Ovary (tissue), 9 donors: ENCODE data around the gene OSM. TPM values are rescaled to one million over a fixed set of nuclear protein-coding genes. Genes with fewer than 3 reads are reported as not detected.

Source experiments
- DNase-seq, 5 donors: peaks; one replicate each; pipeline ENCODE4 v3.0.0-alpha.2; 2019 to 2020
- H3K27ac ChIP-seq, 2 donors: fragments of 200-600 bp; one replicate each; pipeline versions ENCODE4 v1.5.1 to v1.8.0; 2019 to 2022
- H3K27me3 ChIP-seq: fragments of 200-600 bp; one replicate; pipeline ENCODE4 v1.8.0; 2022
- H3K36me3 ChIP-seq: fragments of 200-600 bp; sonication (generic); one replicate; pipeline ENCODE4 v1.5.1; 2019
- H3K4me1 ChIP-seq: one replicate; pipeline ENCODE4 v1.8.1; 2013; ENCODE audit warnings: mild to moderate bottlenecking, moderate library complexity; ENCODE audit not compliant: insufficient read depth
- H3K4me3 ChIP-seq: fragments of 200-600 bp; sonication (generic); one replicate; pipeline ENCODE4 v1.5.1; 2017
- H3K9me3 ChIP-seq, 2 donors: fragments of 200-600 bp in 1 of 2; sonication (generic) in 1 of 2; one replicate each; pipeline versions ENCODE4 v1.5.1 to v1.8.1; 2013 to 2019; ENCODE audit warnings: mild to moderate bottlenecking in 1 of 2, moderate library complexity in 1 of 2
- CTCF ChIP-seq, 3 donors: fragments of 450-650 bp in 2 of 3; fragments of 200-600 bp in 1 of 3; IDR thresholded peaks; one replicate each; pipeline versions ENCODE4 v1.5.1 to v1.8.0; 2016 to 2022; ENCODE audit warnings: antibody characterized with exemption in 3 of 3, mild to moderate bottlenecking in 1 of 3
- EP300 ChIP-seq: sonication (generic); formaldehyde crosslinking; IDR thresholded peaks from one replicate; pipeline ENCODE4 v1.6.1; 2017; ENCODE audit warnings: antibody characterized with exemption
- POLR2A ChIP-seq: fragments of 450-650 bp; IDR thresholded peaks from one replicate; pipeline ENCODE4 v1.6.1; 2017; ENCODE audit warnings: antibody characterized with exemption, mild to moderate bottlenecking, moderate library complexity
- WGBS, 3 donors: extraction: QIAGEN DNeasy Blood & Tissue Kit in 1 of 3; methylation state at CpG; one replicate each; pipeline versions ENCODE4 v1.1.5 to v1.1.7; 2013 to 2017; 5-methylcytosine and 5-hydroxymethylcytosine counted together
- intact Hi-C, 4 donors: fragments of 100-400 bp; cut with DNase I; formaldehyde crosslinking; loops; one replicate each; pipeline versions ENCODE4 v1.11.0 to v1.15.1; 2022 to 2023
- polyA plus RNA-seq, 2 donors: library from polyadenylated mRNA; stranded (reverse); fragments of 200-250 nt in 1 of 2; fragments of 350-450 nt in 1 of 2; fragmentation: Illumina TruSeq in 1 of 2; extraction: RNeasy Lipid Tissue Mini Kit (QIAGEN cat#74804) in 1 of 2; gene quantifications; one replicate each; pipeline ENCODE4 v1.2.3, GENCODE V29; 2013 to 2014
- total RNA-seq, 7 donors: library from RNA; depleted of rRNA in 2 of 7; stranded (reverse); fragments of >200 nt in 2 of 7; fragmentation: NEBNext Ultra II Directional in 3 of 7; extraction: Animal tissue kit (Norgen Biotek cat#: 25700) in 3 of 7; gene quantifications; one replicate each; pipeline versions ENCODE4 v1.1.0 to v1.2.4, GENCODE V29; 2016 to 2023
- donor health status: DM: no; HTN: no; CAD: no; lungs with moderate emphysema.
- donor health status: DM: no; HTN: no; CAD: no.
- donor health status: Bipolar disorder and iron deficiency.
- donor health status: DM: yes; HTN: yes; CAD: no.
- donor health status: DM: no; HTN: no; CAD: no.
- donor health status: DM: yes; HTN: yes; CAD: no.

The OSM gene
- total and polyA plus RNA-seq, 9 donors = 0.46 to 4.5 (median 1.2) TPM; not detected in 2

- 32 to 41% (median 34%) methylated on average over 14 of the region's 14 CpGs for WGBS, 3 donors
- Histone ChIP-seq H3K36me3 (no peaks in the 10 kb centered on the region), H3K4me1 (no peaks in the 10 kb centered on the region), H3K4me3 (no peak overlapping the region), H3K27ac (peak overlapping the region in 1 of 2 donors; percentile 23), H3K27me3 (no peaks in the 10 kb centered on the region), H3K9me3 (no peaks in the 10 kb centered on the region)
- TF ChIP-seq POLR2A (no peak), EP300 (no peak)
- peak in 1 of 5 donors; percentile 44 for DNase-seq
- intact Hi-C loops = loop anchor here in 1 of 4 donors (10.0 kb wide), 1 partner anchor 827 kb away; the partner anchor contains the start of gene SELENOM
These were observed 11.1 kb upstream of the OSM start for GRCh38 chr22:30277547-30278344.

GRCh38 chr22:30276039-30276438 is 9.4 kb upstream of the OSM start:
- Histone ChIP-seq H3K27me3 (no peaks in the 10 kb centered on the region), H3K4me1 (no peaks in the 10 kb centered on the region), H3K9me3 (no peaks in the 10 kb centered on the region), H3K4me3 (no peak overlapping the region), H3K36me3 (no peaks in the 10 kb centered on the region), H3K27ac (no peak overlapping the region)
- no peak for DNase-seq
- intact Hi-C loops = loop anchor here in 1 of 4 donors (10.0 kb wide), 1 partner anchor 829 kb away; the partner anchor contains the start of gene SELENOM
- TF ChIP-seq POLR2A (no peak), EP300 (no peak), CTCF (IDR thresholded peaks at IDR 0.05) (no peak)
- WGBS, 3 donors = 76 to 80% (median 79%) methylated on average over 8 of the region's 8 CpGs

DNA sequence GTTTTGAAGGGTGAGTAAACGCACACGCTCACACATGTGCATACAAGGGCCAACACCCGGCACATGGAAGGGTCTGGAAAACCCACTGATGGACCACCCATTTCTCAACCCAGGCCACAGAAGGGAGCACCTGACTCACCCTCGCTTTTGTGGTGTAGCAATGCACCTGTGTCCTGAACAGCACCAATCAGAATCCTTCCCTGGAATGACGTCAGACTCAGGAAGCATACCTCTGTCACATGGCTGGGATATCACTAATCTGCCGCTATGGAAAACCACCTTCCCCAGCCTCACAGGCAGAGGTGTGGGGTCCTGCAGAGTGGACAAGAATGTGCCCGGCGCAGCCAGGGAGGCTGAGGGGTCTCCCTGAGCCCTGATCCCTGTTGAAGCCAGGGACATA is 9.0 kb upstream of the OSM start:
- DNase-seq = no peak
- intact Hi-C loops = loop anchor here in 1 of 4 donors (10.0 kb wide), 1 partner anchor 829 kb away; the partner anchor contains the start of gene SELENOM
- Histone ChIP-seq H3K36me3 (no peaks in the 10 kb centered on the region), H3K27me3 (no peaks in the 10 kb centered on the region), H3K9me3 (no peaks in the 10 kb centered on the region), H3K4me3 (no peak overlapping the region), H3K4me1 (no peaks in the 10 kb centered on the region), H3K27ac (no peak overlapping the region)
- 62 to 77% (median 63%) methylated on average over 8 of the region's 8 CpGs for WGBS, 3 donors
- TF ChIP-seq POLR2A = no peak
- no peak for TF ChIP-seq EP300
- TF ChIP-seq CTCF (IDR thresholded peaks at IDR 0.05) = no peak

DNA sequence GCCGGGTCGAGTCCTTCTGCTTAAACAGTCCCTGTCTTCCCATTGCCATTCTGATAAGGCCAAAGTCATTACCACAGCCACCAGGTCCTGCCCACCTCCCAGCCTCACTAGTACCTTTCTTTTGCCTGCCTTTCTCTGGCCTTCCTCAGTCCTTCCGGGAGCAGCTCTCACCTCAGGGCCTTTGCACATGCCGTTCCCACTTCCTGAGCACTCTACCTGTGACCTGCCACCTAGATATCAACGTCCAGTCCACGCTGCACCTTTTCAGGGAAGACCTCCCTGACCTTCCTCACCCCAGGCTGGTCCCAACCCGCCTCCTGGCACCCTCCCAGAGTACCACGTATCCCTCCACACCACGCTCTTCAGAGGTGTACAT is 7.8 kb upstream of the OSM start:
- no peak overlapping the region for H3K27ac ChIP-seq
- no peaks in the 10 kb centered on the region for H3K9me3 ChIP-seq
- H3K4me3 ChIP-seq = no peak overlapping the region
- H3K4me1 ChIP-seq = no peaks in the 10 kb centered on the region
- TF ChIP-seq EP300 (no peak), POLR2A (no peak), CTCF (IDR thresholded peaks at IDR 0.05) (no peak)
- no peaks in the 10 kb centered on the region for H3K27me3 ChIP-seq
- no peaks in the 10 kb centered on the region for H3K36me3 ChIP-seq
- DNase-seq = no peak
- 84 to 90% (median 86%) methylated on average over 9 of the region's 9 CpGs for WGBS, 3 donors
- intact Hi-C loops = loop anchor here in 1 of 4 donors (10.0 kb wide), 1 partner anchor 830 kb away; the partner anchor contains the start of gene SELENOM
